A673 (cell line): Measurements from ENCODE around the gene PYGL. TPM values are rescaled to one million over a fixed set of nuclear protein-coding genes. Genes with fewer than 3 reads are reported as not detected.

ENCODE experiments used
- BruUV-seq: library from RNA; stranded (reverse); fragments of 400-500 nt; replicated peaks from 2 replicates; lab custom pipeline; 2021; lab: Mats Ljungman, UMichigan
- CTCF ChIA-PET: fragments of 300-600 bp; sonication (Branson Sonifier 250); formaldehyde crosslinking; loops from one replicate; lab custom pipeline; 2022; ENCODE audit warnings: antibody characterized with exemption; lab: Charles Lee
- POLR2A ChIA-PET: fragments of 300-600 bp; sonication (Branson Sonifier 250); formaldehyde crosslinking; loops from one replicate; lab custom pipeline; 2022; ENCODE audit warnings: antibody characterized with exemption; ENCODE audit not compliant: low non-redundant PET; lab: Charles Lee
- DNase-seq: peaks from one replicate; pipeline ENCODE4 v3.0.0-alpha.2; 2015; ENCODE audit warnings: low spot score
- H3K27ac ChIP-seq: fragments of 200-600 bp; sonication (generic); 2 replicates; pipeline ENCODE4 v1.5.1; 2016; ENCODE audit warnings: mixed run types, low read depth, mild to moderate bottlenecking, mixed read lengths, antibody characterized with exemption, low read length; ENCODE audit not compliant: poor library complexity, severe bottlenecking
- H3K27me3 ChIP-seq: fragments of 200-600 bp; sonication (generic); replicated peaks from 2 replicates; pipeline ENCODE4 v1.6.1; 2017; ENCODE audit warnings: mixed run types, low read depth, mild to moderate bottlenecking, mixed read lengths, antibody characterized with exemption, low read length; ENCODE audit not compliant: insufficient read depth, poor library complexity
- H3K36me3 ChIP-seq: fragments of 200-600 bp; sonication (generic); 2 replicates; pipeline ENCODE4 v1.6.1; 2016; ENCODE audit warnings: mixed run types, mild to moderate bottlenecking, mixed read lengths, antibody characterized with exemption, low read length; ENCODE audit not compliant: insufficient read depth, poor library complexity, severe bottlenecking
- H3K4me1 ChIP-seq: fragments of 200-600 bp; sonication (generic); 2 replicates; pipeline ENCODE4 v1.6.1; 2017; ENCODE audit warnings: mixed run types, mild to moderate bottlenecking, mixed read lengths, antibody characterized with exemption, low read length; ENCODE audit not compliant: insufficient read depth, poor library complexity, severe bottlenecking
- H3K4me3 ChIP-seq: fragments of 200-600 bp; sonication (generic); 2 replicates; pipeline ENCODE4 v1.5.1; 2016; ENCODE audit warnings: low read depth, mixed run types, mild to moderate bottlenecking, mixed read lengths, low read length; ENCODE audit not compliant: poor library complexity, severe bottlenecking
- H3K9me3 ChIP-seq: fragments of 200-600 bp; sonication (generic); 2 replicates; pipeline ENCODE4 v1.6.1; 2016; ENCODE audit warnings: mixed run types, low read depth, mild to moderate bottlenecking, mixed read lengths, antibody characterized with exemption, low read length; ENCODE audit not compliant: poor library complexity, severe bottlenecking
- EZH2 ChIP-seq: fragments of 200-600 bp; sonication (generic); IDR thresholded peaks from 2 replicates; pipeline ENCODE4 v1.6.1; 2017; ENCODE audit warnings: borderline replicate concordance, low read depth, mild to moderate bottlenecking, mixed read lengths, antibody characterized with exemption, low read length; ENCODE audit not compliant: poor library complexity, severe bottlenecking
- intact Hi-C: fragments of 100-400 bp; cut with micrococcal nuclease; formaldehyde crosslinking; loops from one replicate; pipeline ENCODE4 v1.10.0; 2022; ENCODE audit not compliant: unreplicated experiment
- total RNA-seq: library from RNA; stranded (reverse); gene quantifications from 2 replicates; pipeline ENCODE4 v1.2.3, GENCODE V29; 2021
- TF ChIP-seq, protein P1 (sequence below): fragments of 300-800, 200-600 bp; sonication (generic); conservative IDR thresholded peaks from 2 replicates; pipeline ENCODE4 v1.5.1; 2017; ENCODE audit warnings: low read depth, mild to moderate bottlenecking, antibody characterized with exemption, low read length, moderate library complexity, mixed read lengths

The PYGL gene
- total RNA-seq, 1 experiment from 2014 or later, result 14.2 TPM

DNA sequence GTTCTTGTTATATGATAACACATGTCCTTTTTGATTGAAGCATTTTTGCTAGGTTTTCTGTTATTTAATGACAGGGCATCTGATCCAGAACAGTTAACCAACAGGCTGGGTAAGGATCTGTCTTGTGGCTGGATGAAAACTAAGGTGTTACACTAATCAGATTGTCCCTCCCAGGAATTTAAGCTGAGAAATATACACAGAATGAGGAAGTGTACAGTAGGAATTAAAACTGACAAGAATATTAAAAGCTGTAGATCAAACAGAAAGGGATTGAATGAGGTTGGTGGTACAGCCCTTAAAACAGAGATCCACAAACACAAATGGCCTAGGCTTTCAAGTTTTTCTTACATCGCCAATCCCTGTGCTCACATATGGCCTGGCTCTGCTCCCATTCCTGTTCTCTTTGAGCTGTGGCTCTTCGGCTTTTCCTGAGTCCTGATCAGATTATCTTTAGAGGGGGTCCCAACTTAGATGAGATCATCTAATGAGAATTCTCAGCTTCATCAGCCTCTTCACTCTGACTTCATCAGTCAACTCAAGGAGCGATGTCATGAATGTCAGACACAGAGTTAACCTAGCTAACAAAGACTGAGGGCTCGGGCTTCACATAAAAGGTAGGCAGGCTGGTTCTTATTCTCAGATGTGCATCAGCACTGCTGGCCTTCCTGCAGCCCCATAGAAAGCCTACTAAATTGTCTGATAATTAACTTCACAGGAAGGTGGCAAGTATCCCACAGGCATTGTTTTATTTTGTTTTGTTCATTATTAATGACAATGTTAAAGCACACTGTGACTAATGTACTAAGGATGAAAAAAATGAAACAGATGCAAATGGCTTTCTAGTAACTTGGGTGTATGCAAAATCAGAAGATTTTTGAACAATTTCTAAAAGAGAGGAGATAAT lies 11.4 kb downstream of the PYGL start:
- ChIA-PET POLR2A (interaction anchor here (0.6 kb wide), 1 partner anchor 1588 kb away, joined by 4 read pairs; no protein-coding TSS in a partner anchor), CTCF (no interaction called here)

DNA sequence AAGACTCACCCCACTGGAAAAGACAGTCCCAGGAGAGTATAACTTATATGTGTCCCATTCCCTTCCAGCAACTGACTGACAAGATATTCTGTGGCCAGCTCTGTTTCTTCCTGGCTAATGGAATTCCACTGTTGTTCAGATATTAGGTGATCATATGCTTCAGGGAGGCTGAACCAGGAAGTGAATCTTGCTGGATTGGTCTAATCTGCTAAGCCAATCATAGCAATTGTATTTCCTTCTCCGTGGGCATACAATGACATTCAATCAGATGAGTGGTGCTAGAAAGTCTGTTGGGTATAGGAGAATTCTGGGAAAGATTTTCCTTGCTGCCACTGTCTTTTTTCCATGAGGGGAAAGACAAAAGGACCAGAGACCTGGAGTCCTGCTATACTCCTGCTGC lies 12.1 kb downstream of the PYGL start:
- H3K27ac ChIP-seq, result no peak overlapping the region
- intact Hi-C loops, result no loop called here
- no peak overlapping the region for H3K4me3 ChIP-seq
- DNase-seq, result no peak
- no TSS peak for BruUV-seq
- TF ChIP-seq, protein P1, sequence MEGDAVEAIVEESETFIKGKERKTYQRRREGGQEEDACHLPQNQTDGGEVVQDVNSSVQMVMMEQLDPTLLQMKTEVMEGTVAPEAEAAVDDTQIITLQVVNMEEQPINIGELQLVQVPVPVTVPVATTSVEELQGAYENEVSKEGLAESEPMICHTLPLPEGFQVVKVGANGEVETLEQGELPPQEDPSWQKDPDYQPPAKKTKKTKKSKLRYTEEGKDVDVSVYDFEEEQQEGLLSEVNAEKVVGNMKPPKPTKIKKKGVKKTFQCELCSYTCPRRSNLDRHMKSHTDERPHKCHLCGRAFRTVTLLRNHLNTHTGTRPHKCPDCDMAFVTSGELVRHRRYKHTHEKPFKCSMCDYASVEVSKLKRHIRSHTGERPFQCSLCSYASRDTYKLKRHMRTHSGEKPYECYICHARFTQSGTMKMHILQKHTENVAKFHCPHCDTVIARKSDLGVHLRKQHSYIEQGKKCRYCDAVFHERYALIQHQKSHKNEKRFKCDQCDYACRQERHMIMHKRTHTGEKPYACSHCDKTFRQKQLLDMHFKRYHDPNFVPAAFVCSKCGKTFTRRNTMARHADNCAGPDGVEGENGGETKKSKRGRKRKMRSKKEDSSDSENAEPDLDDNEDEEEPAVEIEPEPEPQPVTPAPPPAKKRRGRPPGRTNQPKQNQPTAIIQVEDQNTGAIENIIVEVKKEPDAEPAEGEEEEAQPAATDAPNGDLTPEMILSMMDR, result no peak
- TF ChIP-seq EZH2, result no peak
- POLR2A ChIA-PET, result interaction anchor here (0.6 kb wide), 1 partner anchor 1588 kb away, joined by 4 read pairs; no protein-coding TSS in a partner anchor
- H3K36me3 ChIP-seq, result no peaks in the 10 kb centered on the region
- CTCF ChIA-PET, result no interaction called here
- H3K4me1 ChIP-seq, result peaks cover 4% of the 10 kb centered on the region
- no peaks in the 10 kb centered on the region for H3K27me3 ChIP-seq
- H3K9me3 ChIP-seq, result no peaks in the 10 kb centered on the region

More for the DNA sequence above, 11.4 kb downstream of the PYGL start:
- peaks cover 8% of the 10 kb centered on the region for H3K4me1 ChIP-seq
- H3K36me3 ChIP-seq, result no peaks in the 10 kb centered on the region
- no TSS peak for BruUV-seq
- no peak overlapping the region for H3K4me3 ChIP-seq
- peak; percentile 19 for DNase-seq
- H3K9me3 ChIP-seq, result no peaks in the 10 kb centered on the region
- TF ChIP-seq EZH2, result no peak
- TF ChIP-seq, protein P1, result no peak
- H3K27ac ChIP-seq, result no peak overlapping the region
- H3K27me3 ChIP-seq, result no peaks in the 10 kb centered on the region
- intact Hi-C loops, result no loop called here

DNA sequence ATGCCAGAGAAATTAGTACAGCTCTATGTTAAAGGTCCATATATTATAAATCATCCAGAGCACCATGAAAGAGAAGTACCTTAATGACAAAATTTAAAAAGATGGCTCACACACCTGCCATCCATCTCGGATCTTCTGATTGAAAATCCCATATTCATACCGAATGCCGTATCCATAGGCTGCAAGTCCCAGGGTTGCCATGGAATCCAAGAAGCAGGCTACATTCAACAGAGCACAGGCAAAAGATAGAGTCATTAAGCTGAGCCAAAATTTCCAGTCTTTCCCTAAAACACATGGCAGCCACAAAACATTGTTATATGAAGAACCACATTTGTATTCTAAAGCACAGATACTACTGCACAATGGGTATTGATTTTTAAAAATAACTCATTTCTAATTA lies 12.7 kb downstream of the PYGL start:
- no peaks in the 10 kb centered on the region for H3K9me3 ChIP-seq
- H3K27ac ChIP-seq, result no peak overlapping the region
- intact Hi-C loops, result no loop called here
- POLR2A ChIA-PET, result no interaction called here
- no peaks in the 10 kb centered on the region for H3K27me3 ChIP-seq
- no peaks in the 10 kb centered on the region for H3K4me1 ChIP-seq
- CTCF ChIA-PET, result interaction anchor here (0.6 kb wide), 1 partner anchor 71 kb away, joined by 5 read pairs; no protein-coding TSS in a partner anchor
- no peak for TF ChIP-seq EZH2
- TF ChIP-seq, protein P1, result no peak
- no TSS peak for BruUV-seq
- H3K4me3 ChIP-seq, result no peak overlapping the region
- no peak for DNase-seq
- no peaks in the 10 kb centered on the region for H3K36me3 ChIP-seq
